Loucy (cell line): ENCODE measurements around the gene BIN1.

Experiments used
- EZH2phosphoT487 ChIP-seq: fragments of 200-600 bp; IDR thresholded peaks from 2 replicates; pipeline ENCODE4 v1.6.1; 2018; ENCODE audit warnings: antibody characterized with exemption, mild to moderate bottlenecking, moderate library complexity, borderline replicate concordance
- TF ChIP-seq, protein P1 (sequence below): fragments of 200-600 bp; sonication (generic); conservative IDR thresholded peaks from 2 replicates; pipeline ENCODE4 v1.5.1; 2014; ENCODE audit warnings: mild to moderate bottlenecking, antibody characterized with exemption, low read length

DNA sequence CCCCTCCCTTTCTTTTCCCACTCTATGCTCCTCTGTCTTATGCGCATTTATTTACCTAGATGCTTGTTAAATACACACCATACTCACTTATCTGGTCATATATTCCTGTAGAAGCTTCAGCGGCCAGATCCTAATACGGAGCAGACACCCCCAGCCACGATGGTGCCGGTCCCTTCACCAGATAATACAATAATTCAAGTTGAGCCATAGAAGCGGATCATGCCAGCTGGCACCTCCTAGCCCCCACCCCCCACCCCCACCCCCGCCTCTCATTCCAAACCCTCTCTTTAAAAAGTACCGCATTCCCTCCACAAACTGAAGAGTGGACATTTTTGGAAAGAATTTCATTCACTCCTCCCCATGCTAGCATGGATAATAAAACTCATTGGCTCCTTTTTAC is 95.2 kb downstream of the BIN1 start:
- TF ChIP-seq, protein P1, sequence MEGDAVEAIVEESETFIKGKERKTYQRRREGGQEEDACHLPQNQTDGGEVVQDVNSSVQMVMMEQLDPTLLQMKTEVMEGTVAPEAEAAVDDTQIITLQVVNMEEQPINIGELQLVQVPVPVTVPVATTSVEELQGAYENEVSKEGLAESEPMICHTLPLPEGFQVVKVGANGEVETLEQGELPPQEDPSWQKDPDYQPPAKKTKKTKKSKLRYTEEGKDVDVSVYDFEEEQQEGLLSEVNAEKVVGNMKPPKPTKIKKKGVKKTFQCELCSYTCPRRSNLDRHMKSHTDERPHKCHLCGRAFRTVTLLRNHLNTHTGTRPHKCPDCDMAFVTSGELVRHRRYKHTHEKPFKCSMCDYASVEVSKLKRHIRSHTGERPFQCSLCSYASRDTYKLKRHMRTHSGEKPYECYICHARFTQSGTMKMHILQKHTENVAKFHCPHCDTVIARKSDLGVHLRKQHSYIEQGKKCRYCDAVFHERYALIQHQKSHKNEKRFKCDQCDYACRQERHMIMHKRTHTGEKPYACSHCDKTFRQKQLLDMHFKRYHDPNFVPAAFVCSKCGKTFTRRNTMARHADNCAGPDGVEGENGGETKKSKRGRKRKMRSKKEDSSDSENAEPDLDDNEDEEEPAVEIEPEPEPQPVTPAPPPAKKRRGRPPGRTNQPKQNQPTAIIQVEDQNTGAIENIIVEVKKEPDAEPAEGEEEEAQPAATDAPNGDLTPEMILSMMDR, result no peak
- no peak for TF ChIP-seq EZH2phosphoT487
